Hematopoietic multipotent progenitor cell treated with erythropoietin and hydrocortisone succinate and interleukin-3 and kit ligand, for 8 days (in vitro differentiated cells): ENCODE data around the gene MEF2B.

ENCODE experiments used
- DNase-seq: peaks from one replicate; pipeline ENCODE4 v3.0.0-alpha.2; 2015

MEF2B gene

DNA sequence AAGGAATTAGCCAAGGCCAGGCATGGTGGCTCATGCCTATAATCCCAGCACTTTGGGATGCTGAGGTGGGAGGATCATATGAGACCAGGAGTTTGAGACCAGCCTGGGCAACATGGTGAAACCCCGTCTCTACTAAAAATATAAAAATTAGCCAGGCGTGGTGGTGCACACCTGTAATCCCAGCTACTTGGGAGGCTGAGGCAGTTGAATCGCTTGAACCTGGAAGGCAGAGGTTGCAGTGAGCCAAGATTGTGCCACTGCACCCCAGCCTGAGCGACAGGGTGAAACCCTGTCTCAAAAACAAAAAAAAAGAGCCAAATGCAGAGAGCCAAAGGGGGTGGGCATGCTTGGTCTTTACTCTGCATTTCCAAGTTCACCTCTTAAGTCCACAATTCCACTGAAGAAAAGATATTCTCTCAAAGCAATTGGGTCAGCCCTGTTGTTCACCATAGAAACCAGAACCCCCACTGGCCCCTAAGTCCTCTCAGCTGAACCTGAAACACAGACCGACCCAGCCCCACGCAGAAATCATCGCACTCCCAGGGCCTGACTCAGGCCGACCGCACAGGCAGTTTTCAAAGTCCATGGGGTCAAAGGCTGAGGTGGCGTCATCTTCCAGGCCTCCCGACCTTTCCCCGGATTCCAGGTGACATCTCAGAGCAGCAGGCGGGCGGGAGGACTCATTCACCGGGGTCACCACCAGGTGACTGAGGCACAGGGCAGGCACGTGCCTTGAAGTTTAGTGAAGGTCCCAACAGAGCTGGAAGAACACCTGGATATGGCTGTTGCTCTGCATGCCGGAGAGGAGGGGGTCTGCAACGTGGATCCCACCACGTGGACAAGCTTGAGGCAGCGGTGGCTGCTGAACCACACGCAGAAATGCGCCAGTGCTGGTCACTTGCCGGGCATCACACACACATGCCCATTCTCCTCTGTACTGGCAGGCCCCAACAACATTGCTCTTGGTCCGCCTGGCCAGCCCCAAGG, 73.1 kb downstream of the MEF2B start:
- DNase-seq = no peak

DNA sequence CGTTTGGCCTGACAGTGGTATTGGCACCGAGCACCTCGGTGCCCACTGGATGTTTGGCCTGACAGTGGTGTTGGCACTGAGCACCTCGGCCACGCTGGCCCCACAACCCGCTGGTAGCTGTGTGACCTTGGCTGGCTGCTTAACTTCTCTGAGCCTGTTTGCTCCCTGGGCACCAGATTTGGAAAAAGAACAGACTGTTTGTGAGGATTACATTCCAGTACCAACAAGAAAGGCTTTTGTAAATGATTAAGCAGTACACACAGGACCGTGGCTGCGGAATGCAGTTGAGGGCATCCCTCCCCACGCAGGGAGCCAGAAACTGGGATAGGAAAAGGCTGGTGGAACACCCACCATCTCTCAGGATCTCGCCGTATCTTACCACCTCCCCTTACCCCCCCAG, 74.4 kb downstream of the MEF2B start:
- DNase-seq = no peak
